ENCODE measurements around the gene PGAP3. TPM values are rescaled to one million over a fixed set of nuclear protein-coding genes. Genes with fewer than 3 reads are reported as not detected.

The PGAP3 gene
- total and polyA plus RNA-seq, 12 donors, result 9.2 to 18.2 (median 13.8) TPM

DNA sequence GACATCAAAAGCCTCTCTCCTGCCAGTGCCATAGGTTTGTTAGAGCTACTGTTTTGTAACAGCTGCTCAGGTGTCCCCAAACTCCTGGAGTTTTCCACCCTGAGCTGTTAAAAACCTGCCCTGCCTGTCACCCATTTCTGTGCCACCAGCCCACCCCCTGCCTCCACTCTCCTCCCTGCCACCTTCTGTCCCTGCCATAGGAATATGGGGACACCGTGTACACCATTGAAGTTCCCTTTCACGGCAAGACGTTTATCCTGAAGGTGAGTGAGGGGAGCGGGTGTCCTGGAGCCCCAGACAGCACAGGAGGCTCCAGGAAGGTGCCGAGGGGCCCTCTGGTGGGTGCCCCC lies 27.9 kb downstream of the PGAP3 start:
- Histone ChIP-seq H3K36me3 (peaks cover 0 to 73% (median 5%) of the 10 kb centered on the region in 9 donors), H3K27ac (peak overlapping the region; percentile 62 to 98 (median 85)), H3K9me3 (no peaks in the 10 kb centered on the region), H3K4me3 (peak overlapping the region in 5 of 10 donors; percentile 6 to 33 (median 21)), H3K27me3 (no peaks in the 10 kb centered on the region), H3K4me1 (peaks cover 38 to 76% (median 64%) of the 10 kb centered on the region in 9 donors)
- 69 to 73% methylated on average over 5 of the region's 5 CpGs for WGBS, 2 donors
- ATAC-seq (no peak), DNase-seq (no peak)
- TF ChIP-seq, protein P1, sequence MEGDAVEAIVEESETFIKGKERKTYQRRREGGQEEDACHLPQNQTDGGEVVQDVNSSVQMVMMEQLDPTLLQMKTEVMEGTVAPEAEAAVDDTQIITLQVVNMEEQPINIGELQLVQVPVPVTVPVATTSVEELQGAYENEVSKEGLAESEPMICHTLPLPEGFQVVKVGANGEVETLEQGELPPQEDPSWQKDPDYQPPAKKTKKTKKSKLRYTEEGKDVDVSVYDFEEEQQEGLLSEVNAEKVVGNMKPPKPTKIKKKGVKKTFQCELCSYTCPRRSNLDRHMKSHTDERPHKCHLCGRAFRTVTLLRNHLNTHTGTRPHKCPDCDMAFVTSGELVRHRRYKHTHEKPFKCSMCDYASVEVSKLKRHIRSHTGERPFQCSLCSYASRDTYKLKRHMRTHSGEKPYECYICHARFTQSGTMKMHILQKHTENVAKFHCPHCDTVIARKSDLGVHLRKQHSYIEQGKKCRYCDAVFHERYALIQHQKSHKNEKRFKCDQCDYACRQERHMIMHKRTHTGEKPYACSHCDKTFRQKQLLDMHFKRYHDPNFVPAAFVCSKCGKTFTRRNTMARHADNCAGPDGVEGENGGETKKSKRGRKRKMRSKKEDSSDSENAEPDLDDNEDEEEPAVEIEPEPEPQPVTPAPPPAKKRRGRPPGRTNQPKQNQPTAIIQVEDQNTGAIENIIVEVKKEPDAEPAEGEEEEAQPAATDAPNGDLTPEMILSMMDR (IDR thresholded peaks at IDR 0.05), result no peak
- intact Hi-C loops (cut with DNase I), result no loop called here

DNA sequence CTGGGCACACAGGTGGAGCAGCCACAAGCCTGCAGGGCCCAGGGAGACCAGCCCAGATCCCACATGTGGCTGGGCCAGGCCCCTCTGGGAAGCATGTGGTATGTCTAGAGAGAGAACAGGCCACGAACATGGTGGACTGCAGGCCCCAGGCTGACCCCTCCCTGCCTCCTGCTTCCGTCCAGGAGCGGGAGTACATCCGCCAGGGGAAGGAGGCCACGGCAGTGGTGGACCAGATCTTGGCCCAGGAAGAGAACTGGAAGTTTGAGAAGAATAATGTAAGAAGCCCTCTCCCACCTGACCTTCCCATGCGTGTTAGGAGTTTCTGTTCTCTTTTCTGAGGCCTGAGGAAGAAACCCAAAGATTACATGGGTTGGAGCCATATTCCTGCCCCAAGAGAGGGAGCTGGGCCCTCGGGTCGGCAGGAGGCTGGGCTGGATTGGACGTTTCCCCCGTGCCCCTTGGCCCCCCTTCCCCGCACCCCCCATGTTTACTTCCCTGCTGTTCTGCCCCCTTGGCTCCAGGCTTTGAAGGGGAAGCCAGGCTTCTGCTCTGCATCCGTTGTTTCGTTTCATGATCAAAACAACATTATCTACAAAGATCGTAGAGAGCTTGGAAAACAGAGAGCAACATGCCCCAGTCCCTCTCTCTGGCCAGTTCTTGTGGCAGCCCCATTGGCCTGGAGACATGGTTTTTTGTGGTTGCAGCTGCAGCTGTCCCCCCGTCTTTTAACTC lies 28.4 kb downstream of the PGAP3 start:
- peak overlapping the region; percentile 62 to 98 (median 85) for H3K27ac ChIP-seq
- peak in 1 of 2 donors; percentile 54 for DNase-seq
- peaks cover 37 to 76% (median 64%) of the 10 kb centered on the region in 9 donors for H3K4me1 ChIP-seq
- H3K4me3 ChIP-seq, result peak overlapping the region in 2 of 10 donors; percentile 24 to 33
- intact Hi-C loops (cut with DNase I), result no loop called here
- TF ChIP-seq, protein P1 (IDR thresholded peaks at IDR 0.05), result no peak
- H3K36me3 ChIP-seq, result peaks cover 0 to 78% (median 5%) of the 10 kb centered on the region in 9 donors
- WGBS, 2 donors, result 35 to 50% methylated on average over 15 of the region's 15 CpGs
- ATAC-seq, result peak in 6 of 8 donors; percentile 15 to 58 (median 43)
- no peaks in the 10 kb centered on the region for H3K9me3 ChIP-seq
- no peaks in the 10 kb centered on the region for H3K27me3 ChIP-seq

DNA sequence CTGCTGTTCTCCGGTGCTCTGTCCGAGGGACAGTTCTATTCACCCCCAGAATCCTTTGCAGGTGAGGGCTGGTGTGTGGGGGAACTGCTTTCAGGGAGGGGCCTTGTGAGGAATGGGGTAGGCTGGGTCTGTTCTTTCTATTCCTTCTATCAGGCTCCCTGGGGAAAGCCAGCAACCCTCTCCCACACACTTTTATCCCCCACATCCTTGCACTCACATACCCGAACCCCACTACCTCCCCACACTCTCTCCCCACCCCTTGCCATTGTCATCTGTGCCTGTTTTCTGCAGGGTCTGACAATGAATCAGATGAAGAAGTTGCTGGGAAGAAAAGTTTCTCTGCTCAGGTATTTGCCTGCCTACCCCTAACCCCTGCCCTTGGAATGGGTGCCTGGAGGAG lies 29.1 kb downstream of the PGAP3 start:
- TF ChIP-seq, protein P1 (IDR thresholded peaks at IDR 0.05), result no peak
- Histone ChIP-seq H3K36me3 (peaks cover 0 to 82% (median 5%) of the 10 kb centered on the region in 9 donors), H3K27me3 (no peaks in the 10 kb centered on the region), H3K27ac (peak overlapping the region; percentile 62 to 98 (median 85)), H3K4me3 (no peak overlapping the region), H3K4me1 (peaks cover 38 to 76% (median 59%) of the 10 kb centered on the region in 9 donors), H3K9me3 (no peaks in the 10 kb centered on the region)
- WGBS, 2 donors, result 84 to 87% methylated on average over 3 of the region's 3 CpGs
- ATAC-seq (no peak), DNase-seq (no peak)
- intact Hi-C loops (cut with DNase I), result no loop called here

DNA sequence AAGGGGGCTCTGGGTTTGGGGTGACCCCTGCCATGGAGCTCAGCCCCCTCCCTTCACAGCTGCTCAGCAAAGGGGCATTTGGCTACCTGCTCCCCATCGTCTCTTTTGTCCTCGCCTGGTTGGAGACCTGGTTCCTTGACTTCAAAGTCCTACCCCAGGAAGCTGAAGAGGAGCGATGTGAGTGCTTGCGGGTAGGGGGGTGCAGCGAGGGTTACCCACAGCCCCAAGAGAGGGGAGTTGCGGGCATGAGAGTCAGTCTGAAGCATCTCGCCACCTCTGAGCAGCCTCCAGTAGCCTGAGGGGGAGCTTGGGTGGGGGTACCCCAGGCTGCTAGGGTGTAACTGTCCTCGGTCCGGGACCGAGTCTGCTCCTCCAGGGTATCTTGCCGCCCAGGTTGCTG lies 29.5 kb downstream of the PGAP3 start:
- ATAC-seq (no peak), DNase-seq (no peak)
- Histone ChIP-seq H3K4me3 (no peak overlapping the region), H3K4me1 (peaks cover 35 to 76% (median 56%) of the 10 kb centered on the region in 9 donors), H3K27ac (peak overlapping the region in 9 of 10 donors; percentile 62 to 98 (median 90)), H3K27me3 (no peaks in the 10 kb centered on the region), H3K36me3 (peaks cover 0 to 82% (median 5%) of the 10 kb centered on the region in 9 donors), H3K9me3 (no peaks in the 10 kb centered on the region)
- WGBS, 2 donors, result 96 to 97% methylated on average over 11 of the region's 11 CpGs
- intact Hi-C loops (cut with DNase I), result no loop called here
- TF ChIP-seq, protein P1 (IDR thresholded peaks at IDR 0.05), result no peak

All from heart right ventricle (tissue), 16 donors.